GM15510 (cell line): ENCODE data around the gene YWHAQ.

Experiments
- POLR2A ChIP-seq: IDR thresholded peaks from 3 replicates; pipeline ENCODE4 v1.6.1; 2011; ENCODE audit warnings: borderline replicate concordance; ENCODE audit not compliant: insufficient read length; ENCODE audit errors: extremely low read depth

The YWHAQ gene

DNA sequence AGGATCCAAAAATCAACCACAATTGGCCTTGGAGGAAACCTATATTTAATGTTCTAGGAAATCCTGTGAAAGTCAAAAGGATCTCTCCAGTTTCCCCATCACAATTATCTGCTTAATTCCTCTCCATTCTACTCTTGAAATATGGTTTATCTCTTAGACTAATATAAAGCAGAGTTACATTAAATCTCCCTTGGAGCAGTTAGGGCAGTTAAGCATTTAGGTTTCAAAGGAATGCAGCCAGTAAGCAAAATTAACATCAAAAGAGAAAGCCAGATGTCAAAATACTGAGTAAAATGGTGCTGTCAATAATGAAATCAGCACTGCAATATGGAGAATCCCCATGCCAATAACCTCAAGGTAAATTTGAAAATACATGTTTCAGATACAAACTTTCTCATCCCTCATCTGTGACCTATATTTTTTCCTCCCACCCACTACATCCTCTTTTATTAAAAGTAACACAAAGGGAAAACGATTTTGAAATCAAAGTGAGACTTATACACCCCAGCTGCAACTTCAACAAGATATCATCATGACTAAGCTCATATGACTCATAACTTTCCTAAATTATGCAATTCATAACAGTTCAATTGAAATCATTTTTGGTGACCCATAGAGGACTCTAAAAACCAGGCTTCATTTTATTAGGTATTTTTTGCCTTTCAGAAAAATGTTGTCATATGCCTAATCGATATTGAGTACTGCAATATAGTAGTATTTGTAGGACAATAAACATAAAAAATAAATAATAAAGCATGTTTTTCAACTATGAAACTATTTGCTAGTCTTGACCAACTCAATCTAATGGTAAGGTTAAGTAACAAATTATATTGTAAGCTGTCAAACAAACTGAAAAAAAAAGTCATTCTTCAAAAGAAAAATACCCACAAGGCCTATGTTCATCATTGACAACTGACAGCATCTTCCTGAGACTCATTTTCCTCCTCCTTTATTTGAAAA lies 78.3 kb downstream of the YWHAQ start:
- TF ChIP-seq POLR2A: no peak

DNA sequence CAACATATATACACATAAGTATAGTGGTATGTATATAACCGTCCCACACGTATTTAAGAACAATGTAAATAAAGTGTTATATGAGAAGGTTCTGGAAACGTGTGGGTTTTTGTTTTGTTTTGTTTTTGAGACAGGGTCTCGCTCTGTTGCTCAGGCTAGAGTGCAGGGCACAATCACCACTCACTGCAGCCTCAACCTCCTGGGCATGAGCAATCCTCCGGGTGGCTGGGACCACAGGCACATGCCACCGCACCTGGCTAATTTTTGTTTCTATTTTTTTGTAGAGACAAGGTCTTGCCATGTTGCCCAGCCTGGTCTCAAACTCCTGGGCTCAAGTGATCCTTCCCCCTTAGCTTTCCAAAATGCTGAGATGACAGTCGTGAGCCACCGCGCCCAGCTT lies 81.4 kb downstream of the YWHAQ start:
- no peak for TF ChIP-seq POLR2A

DNA sequence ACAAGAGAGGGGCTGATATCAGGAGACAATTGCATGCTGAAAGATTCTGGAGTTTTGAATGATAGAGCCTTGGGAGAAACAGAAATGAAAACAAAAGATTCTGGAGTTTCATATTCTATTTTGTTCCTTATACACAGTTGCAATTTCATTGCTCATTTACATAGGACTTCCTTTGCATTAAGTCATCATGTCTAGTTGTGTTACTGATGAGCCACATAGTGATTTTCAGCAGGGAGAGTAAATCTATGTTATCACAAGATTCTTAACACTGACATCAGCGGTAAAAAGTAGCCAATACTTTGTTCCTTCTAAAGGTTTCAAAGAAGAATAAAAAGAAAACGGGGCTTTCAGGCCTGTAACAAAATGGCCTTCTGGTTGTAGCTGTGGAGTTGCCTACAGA lies 82.3 kb downstream of the YWHAQ start:
- no peak for TF ChIP-seq POLR2A

DNA sequence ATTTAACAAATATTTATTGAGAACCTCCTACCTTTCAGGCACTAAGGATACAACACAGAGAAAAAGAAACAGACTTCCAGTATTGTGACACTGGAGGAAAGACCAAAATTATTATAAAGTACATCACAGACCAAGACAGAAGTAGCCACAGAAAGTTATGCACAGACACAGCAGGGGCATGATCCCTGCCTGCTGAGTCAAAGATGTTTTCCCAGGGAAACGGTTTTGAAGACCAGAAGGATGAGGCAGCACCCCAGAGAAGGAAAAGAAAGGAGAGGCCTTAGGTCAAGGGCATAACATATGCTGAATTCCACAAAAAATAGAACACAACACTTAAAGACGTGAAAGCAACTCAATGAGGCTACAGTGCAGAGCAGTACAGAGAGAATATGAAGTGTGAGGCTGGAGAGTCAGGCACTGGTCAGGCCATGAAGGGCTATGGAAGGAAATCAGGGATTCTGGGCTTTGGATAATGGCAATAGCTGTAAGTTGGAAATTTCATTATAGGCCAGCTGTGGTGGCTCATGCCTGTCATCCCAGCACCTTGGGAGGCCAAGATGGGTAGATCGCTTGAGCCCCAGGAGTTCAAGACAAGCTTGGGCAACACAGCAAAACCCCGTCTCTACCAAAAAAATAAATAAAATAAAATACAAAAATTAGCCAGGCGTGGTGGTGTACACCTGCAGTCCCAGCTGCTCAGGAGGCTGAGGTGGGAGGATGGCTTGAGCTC lies 83.4 kb downstream of the YWHAQ start:
- TF ChIP-seq POLR2A: no peak

DNA sequence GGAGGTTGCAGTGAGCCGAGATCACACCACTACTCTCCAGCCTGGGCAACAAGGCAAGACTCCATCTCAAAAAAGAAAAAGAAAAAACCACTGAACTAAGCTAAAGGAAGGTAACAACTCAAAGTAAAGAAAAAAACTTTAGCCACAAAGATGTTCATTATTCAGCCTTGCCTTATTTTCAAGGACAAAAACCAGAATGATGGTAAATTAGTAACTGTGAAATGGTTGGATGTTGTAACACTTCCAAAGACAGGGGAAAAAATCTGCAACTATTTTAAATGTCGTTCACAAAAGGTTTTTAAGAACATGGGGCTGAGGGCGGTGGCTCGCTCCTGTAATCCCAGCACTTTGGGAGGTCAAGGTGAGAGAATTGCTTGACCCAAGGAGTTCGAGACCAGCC lies 85.3 kb downstream of the YWHAQ start:
- TF ChIP-seq POLR2A: no peak

DNA sequence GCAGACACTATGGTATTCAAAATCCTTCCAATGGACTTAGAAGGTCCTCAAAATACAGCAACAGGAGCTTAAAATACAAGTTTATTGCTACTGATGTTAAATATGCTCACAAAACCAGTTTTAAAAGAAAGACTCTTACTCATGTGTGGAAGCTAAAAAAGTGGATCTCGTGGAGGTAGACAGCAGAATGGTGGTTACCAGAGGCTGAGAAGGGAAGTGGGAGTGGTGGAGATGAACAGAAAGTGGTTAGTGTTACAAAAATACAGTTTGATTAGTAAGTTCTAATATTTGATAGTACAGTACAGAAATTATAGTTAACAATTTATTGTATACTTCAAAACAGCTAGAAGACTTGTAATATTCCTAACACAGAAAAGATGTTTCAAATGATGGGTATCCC lies 87.2 kb downstream of the YWHAQ start:
- TF ChIP-seq POLR2A: no peak

DNA sequence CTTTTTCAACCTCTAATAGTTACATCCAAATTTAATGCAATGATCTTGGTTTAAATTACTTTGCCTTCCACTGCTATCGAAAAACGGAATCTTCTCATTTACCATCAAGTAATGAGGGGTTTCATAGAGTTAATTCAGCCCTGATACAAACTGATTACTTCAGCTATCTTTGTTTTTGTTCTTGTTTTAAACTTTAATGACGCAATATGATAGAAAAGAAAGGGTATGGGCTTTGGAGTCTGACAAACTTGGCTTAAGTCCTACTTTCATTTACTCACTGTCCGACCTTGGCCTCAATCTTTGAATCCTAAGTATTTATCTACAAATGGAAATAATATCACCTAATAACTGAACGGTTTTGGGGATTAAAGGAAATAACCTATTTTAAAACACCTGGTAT lies 91.3 kb downstream of the YWHAQ start:
- no peak for TF ChIP-seq POLR2A

DNA sequence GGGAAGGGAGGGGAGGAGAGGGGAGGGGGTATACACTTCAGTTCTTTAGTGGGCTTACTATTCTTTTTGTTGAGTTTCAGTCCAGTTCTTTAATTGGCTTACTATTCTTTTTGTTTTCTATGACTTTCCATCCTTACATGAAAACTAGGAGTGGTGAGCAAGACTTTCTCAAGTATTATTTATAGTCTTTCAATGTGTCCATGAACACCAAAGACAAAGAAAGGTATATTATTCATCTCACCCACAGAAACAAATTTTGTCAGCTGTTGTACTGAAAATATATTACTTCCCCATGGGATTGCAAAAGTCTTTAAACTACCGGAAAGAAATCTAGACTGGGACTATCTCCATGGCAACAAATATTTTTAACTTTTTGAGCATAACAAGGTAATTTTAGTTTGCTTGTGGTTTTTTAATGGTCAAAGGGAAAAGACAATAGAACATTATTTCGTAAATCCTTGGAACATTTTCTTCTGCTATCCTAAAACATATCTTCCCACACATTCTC lies 92.7 kb downstream of the YWHAQ start:
- TF ChIP-seq POLR2A: no peak

DNA sequence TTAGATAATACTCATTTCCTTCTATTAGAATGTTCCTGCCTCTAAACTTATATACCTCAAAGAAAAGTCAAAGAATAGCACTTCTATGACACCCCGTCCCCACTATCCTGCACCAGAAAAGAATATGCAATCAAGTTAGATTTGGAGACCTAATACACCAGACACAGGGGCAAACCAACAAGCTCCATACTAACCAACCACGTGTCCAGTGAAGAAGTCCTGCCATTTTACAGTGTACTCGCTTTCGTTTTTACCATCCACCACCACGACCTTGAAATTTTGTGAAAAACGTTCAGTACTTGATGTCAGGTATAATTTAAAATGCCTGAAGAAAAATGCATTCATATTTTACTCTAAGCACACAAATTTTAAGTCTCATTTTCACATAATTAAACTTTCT lies 94.3 kb downstream of the YWHAQ start:
- TF ChIP-seq POLR2A: no peak

DNA sequence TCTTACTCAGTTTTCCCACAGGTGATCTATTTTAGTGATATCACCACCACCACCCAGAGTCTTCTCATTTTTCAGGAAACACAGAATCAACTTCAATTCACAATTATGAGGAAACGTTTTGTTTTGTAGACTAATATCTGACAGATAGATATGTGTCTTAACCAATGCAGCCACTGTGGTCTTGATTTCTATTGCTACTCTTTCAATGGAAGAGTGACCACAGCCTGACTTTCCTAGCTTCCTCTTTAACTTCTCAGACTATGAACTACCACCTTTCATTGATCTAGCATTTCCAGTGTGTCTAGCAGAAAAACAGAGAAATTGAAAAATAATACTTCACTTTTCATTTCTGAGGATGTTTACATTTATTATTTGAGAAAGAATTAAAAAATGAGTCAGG lies 95.6 kb downstream of the YWHAQ start:
- TF ChIP-seq POLR2A: no peak
